Ascending aorta (tissue), 2 donors: Measurements from ENCODE around the gene ORC5. TPM values are rescaled to one million over a fixed set of nuclear protein-coding genes. Genes with fewer than 3 reads are reported as not detected.

Experiments
- DNase-seq, 2 donors: peaks; one replicate each; pipeline ENCODE4 v3.0.0-alpha.2; 2019; ENCODE audit warnings: low spot score in 2 of 2
- H3K27ac ChIP-seq, 2 donors: fragments of 200-600 bp; sonication (generic); one replicate each; pipeline ENCODE4 v1.5.1; 2016 to 2017; ENCODE audit warnings: mild to moderate bottlenecking in 1 of 2
- H3K27me3 ChIP-seq: fragments of 200-600 bp; sonication (generic); one replicate; pipeline ENCODE4 v1.5.1; 2017
- H3K36me3 ChIP-seq, 2 donors: fragments of 200-600 bp; sonication (generic); one replicate each; pipeline ENCODE4 v1.5.1; 2016
- H3K4me1 ChIP-seq, 2 donors: fragments of 200-600 bp; sonication (generic); one replicate each; pipeline ENCODE4 v1.5.1; 2016 to 2017; ENCODE audit warnings: mild to moderate bottlenecking in 1 of 2
- H3K4me3 ChIP-seq, 2 donors: fragments of 200-600 bp; sonication (generic); one replicate each; pipeline ENCODE4 v1.5.1; 2016 to 2017; ENCODE audit warnings: mild to moderate bottlenecking in 1 of 2
- H3K9me3 ChIP-seq, 2 donors: fragments of 200-600 bp; sonication (generic); one replicate each; pipeline ENCODE4 v1.5.1; 2016
- intact Hi-C: fragments of 100-400 bp; cut with DNase I; formaldehyde crosslinking; loops from one replicate; pipeline ENCODE4 v1.15.1; 2023
- total RNA-seq: library from RNA; depleted of rRNA; stranded (reverse); fragments of >200 nt; gene quantifications from one replicate; pipeline ENCODE4 v1.1.0, GENCODE V29; 2016
- TF ChIP-seq, protein P1 (sequence below), 3 experiments: fragments of 200-600 bp in 2 of 3; fragments of 450-650 bp in 1 of 3; sonication (generic) in 2 of 3; IDR thresholded peaks; one replicate each; pipeline ENCODE4 v1.5.1; 2016 to 2019; ENCODE audit warnings: antibody characterized with exemption in 3 of 3, mild to moderate bottlenecking in 1 of 3, moderate library complexity in 1 of 3

ORC5 gene
- total RNA-seq, 1 donor from 2014 or later = 46.2 TPM

DNA sequence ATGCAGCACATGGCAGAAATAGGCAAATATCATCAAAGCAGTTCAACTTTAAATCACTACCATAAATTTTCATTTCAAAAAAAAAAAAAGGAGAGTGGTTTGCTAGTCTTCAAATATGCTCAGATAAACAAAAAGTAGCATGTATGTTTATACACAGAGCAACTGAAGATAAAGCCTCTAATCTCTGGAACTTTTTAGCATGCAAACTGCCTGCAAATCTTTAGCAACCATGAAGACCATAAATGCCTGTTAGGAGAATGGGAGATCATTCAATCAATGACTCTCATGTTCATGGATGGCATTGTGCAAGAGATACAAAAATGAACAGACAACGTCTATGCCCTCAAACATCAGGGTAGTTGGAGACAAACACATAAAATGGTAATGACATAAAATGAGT lies 57.3 kb downstream of the ORC5 start:
- Histone ChIP-seq H3K9me3 (no peaks in the 10 kb centered on the region), H3K4me1 (no peaks in the 10 kb centered on the region), H3K27ac (no peak overlapping the region), H3K36me3 (peaks cover 0 to 5% of the 10 kb centered on the region in 2 donors), H3K4me3 (no peak overlapping the region), H3K27me3 (no peaks in the 10 kb centered on the region)
- DNase-seq = no peak
- TF ChIP-seq, protein P1, sequence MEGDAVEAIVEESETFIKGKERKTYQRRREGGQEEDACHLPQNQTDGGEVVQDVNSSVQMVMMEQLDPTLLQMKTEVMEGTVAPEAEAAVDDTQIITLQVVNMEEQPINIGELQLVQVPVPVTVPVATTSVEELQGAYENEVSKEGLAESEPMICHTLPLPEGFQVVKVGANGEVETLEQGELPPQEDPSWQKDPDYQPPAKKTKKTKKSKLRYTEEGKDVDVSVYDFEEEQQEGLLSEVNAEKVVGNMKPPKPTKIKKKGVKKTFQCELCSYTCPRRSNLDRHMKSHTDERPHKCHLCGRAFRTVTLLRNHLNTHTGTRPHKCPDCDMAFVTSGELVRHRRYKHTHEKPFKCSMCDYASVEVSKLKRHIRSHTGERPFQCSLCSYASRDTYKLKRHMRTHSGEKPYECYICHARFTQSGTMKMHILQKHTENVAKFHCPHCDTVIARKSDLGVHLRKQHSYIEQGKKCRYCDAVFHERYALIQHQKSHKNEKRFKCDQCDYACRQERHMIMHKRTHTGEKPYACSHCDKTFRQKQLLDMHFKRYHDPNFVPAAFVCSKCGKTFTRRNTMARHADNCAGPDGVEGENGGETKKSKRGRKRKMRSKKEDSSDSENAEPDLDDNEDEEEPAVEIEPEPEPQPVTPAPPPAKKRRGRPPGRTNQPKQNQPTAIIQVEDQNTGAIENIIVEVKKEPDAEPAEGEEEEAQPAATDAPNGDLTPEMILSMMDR (IDR thresholded peaks at IDR 0.05) = no peak
- intact Hi-C loops = no loop called here

DNA sequence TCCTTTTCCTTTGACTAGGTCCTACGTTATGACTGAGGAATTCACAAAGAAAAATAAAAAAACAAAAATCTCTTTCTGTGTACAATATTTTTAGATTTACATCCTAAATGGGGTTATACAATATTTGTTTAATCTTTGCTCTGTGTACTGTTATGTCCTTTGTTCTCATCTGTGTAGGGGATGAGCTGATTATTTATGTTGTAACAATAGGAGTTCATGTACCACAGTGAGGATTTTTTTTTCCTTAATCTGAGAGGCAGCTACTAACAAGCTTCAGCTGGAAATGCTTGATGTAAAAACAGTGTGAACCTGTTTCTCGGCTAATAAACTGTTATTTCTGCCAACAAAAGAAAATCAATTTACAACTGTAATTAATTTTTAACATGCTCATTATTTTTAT lies 58.0 kb downstream of the ORC5 start:
- DNase-seq = no peak
- no peaks in the 10 kb centered on the region for H3K9me3 ChIP-seq
- H3K4me3 ChIP-seq = no peak overlapping the region
- intact Hi-C loops = no loop called here
- H3K27me3 ChIP-seq = no peaks in the 10 kb centered on the region
- TF ChIP-seq, protein P1 (IDR thresholded peaks at IDR 0.05) = no peak
- H3K27ac ChIP-seq = no peak overlapping the region
- no peaks in the 10 kb centered on the region for H3K4me1 ChIP-seq
- peaks cover 0 to 5% of the 10 kb centered on the region in 2 donors for H3K36me3 ChIP-seq

DNA sequence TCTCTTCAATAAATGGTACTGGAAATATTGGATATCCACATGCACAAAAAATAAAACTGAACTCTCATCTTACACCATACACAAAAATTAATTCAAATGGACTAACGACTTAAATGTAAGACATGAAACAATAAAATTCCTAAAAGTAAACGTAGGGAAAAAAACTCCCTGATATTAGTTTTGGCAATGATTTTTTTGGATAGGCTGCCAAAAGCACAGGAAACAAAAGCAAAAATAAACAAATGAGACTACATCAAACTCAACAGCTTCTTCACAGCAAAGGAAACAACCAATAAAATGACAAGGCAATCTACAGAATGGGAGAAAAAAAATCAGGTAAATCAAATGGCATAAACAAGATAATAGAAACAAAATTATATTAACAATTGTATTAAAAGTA lies 65.7 kb downstream of the ORC5 start:
- no peak overlapping the region for H3K27ac ChIP-seq
- no peaks in the 10 kb centered on the region for H3K4me1 ChIP-seq
- DNase-seq = no peak
- H3K9me3 ChIP-seq = no peaks in the 10 kb centered on the region
- no peaks in the 10 kb centered on the region for H3K27me3 ChIP-seq
- peaks cover 0 to 5% of the 10 kb centered on the region in 2 donors for H3K36me3 ChIP-seq
- no peak overlapping the region for H3K4me3 ChIP-seq
- TF ChIP-seq, protein P1 (IDR thresholded peaks at IDR 0.05) = no peak
- intact Hi-C loops = no loop called here

DNA sequence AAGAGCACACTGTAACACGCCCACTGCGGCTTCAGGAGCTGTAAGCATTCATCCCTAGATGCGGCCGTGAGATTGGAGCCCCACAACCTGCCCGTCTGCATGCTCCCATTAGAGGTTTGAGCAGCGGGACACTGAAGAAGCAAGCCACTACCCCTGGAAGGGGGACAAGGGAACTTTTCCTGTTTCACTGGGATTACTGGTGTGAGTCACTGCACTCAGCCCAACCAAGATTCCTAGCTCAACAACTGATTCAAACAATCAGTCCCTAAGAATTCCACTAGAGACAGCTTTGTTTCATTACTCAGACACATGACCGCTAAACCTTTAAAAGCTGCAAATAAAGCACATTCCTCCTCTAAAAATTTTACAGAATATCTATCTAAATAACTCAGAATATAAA lies 69.8 kb downstream of the ORC5 start:
- intact Hi-C loops = no loop called here
- Histone ChIP-seq H3K9me3 (no peaks in the 10 kb centered on the region), H3K36me3 (peaks cover 6 to 15% of the 10 kb centered on the region in 2 donors), H3K27me3 (no peaks in the 10 kb centered on the region), H3K4me3 (no peak overlapping the region), H3K27ac (no peak overlapping the region), H3K4me1 (no peaks in the 10 kb centered on the region)
- TF ChIP-seq, protein P1 (IDR thresholded peaks at IDR 0.05) = no peak
- no peak for DNase-seq

DNA sequence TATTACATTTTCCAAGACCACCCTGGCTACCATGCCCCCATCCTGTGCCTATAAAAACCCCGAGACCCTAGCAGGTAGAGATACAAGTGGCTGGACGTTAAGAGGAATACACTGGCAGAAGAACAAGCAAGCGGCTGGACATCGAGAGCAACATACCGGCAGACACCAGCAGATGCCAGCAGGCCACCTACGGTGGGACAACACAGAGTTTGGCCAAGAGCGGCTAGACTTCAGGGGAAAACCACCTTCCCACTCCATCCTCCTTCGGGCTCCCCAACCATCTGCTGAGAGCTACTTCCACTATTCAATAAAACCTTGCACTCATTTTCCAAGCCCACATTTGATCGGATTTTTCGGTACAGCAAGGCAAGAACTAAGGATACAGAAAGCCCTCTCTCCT lies 70.3 kb downstream of the ORC5 start:
- H3K4me3 ChIP-seq = no peak overlapping the region
- no peaks in the 10 kb centered on the region for H3K9me3 ChIP-seq
- TF ChIP-seq, protein P1 (IDR thresholded peaks at IDR 0.05) = no peak
- H3K36me3 ChIP-seq = peaks cover 10 to 20% of the 10 kb centered on the region in 2 donors
- H3K4me1 ChIP-seq = no peaks in the 10 kb centered on the region
- no peak overlapping the region for H3K27ac ChIP-seq
- H3K27me3 ChIP-seq = no peaks in the 10 kb centered on the region
- intact Hi-C loops = no loop called here
- DNase-seq = no peak

DNA sequence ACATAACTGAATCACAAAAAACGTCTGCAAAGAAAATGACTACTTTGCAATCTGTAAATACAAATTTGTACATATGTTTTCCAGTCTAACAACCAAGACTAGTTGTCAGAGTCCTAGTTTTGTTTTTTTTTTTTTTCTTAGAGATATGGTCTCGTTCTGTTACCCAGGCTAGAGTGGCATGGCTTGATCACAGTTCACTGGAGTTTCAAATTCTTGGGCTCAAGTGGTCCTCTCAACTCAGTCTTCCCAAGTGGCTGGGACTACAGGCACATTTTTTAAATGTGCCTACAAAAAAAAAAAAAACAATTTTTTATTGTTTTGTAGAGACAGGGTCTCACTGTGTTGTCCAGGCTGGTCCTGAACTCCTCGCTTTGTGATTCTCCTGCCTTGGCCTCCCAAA lies 70.8 kb downstream of the ORC5 start:
- no peaks in the 10 kb centered on the region for H3K4me1 ChIP-seq
- H3K27ac ChIP-seq = no peak overlapping the region
- no peak for DNase-seq
- TF ChIP-seq, protein P1 (IDR thresholded peaks at IDR 0.05) = no peak
- intact Hi-C loops = no loop called here
- H3K9me3 ChIP-seq = no peaks in the 10 kb centered on the region
- H3K27me3 ChIP-seq = no peaks in the 10 kb centered on the region
- peaks cover 10 to 25% of the 10 kb centered on the region in 2 donors for H3K36me3 ChIP-seq
- no peak overlapping the region for H3K4me3 ChIP-seq
